Measurements from ENCODE around the gene PI4KB.

The PI4KB gene

GRCh38 chr1:151311011-151311410, 16.2 kb downstream of the PI4KB start:
- Histone ChIP-seq H3K27ac (no peak overlapping the region), H3K36me3 (ENCODE audit: insufficient read depth, low read length) (peaks cover 64% of the 10 kb centered on the region), H3K9ac (ENCODE audit: insufficient read length) (no peak overlapping the region), H3K9me3 (ENCODE audit: low read depth, low read length) (no peaks in the 10 kb centered on the region), H3K4me3 (no peak overlapping the region)
- no peak for DNase-seq (ENCODE audit: low read depth, low spot score)
- TF ChIP-seq FOXP2 (optimal IDR thresholded peaks at IDR 0.05; ENCODE audit: control extremely low read depth, extremely low read length, insufficient read depth): no peak
- no peak for TF ChIP-seq EZH2 (IDR thresholded peaks at IDR 0.05)
- TF ChIP-seq POLR2AphosphoS5 (IDR thresholded peaks at IDR 0.05; ENCODE audit: borderline replicate concordance, low read depth, low read length): no peak

GRCh38 chr1:151309811-151310323, 17.3 kb downstream of the PI4KB start:
- Histone ChIP-seq H3K9me3 (ENCODE audit: low read depth, low read length) (no peaks in the 10 kb centered on the region), H3K36me3 (ENCODE audit: insufficient read depth, low read length) (peaks cover 66% of the 10 kb centered on the region), H3K27ac (no peak overlapping the region), H3K4me3 (no peak overlapping the region), H3K9ac (ENCODE audit: insufficient read length) (no peak overlapping the region)
- DNase-seq (ENCODE audit: low read depth, low spot score): no peak
- TF ChIP-seq FOXP2 (optimal IDR thresholded peaks at IDR 0.05; ENCODE audit: control extremely low read depth, extremely low read length, insufficient read depth): no peak
- no peak for TF ChIP-seq POLR2AphosphoS5 (IDR thresholded peaks at IDR 0.05; ENCODE audit: borderline replicate concordance, low read depth, low read length)
- no peak for TF ChIP-seq EZH2 (IDR thresholded peaks at IDR 0.05)

- Histone ChIP-seq H3K9ac (ENCODE audit: insufficient read length) (no peak overlapping the region), H3K4me3 (no peak overlapping the region), H3K9me3 (ENCODE audit: low read depth, low read length) (no peaks in the 10 kb centered on the region), H3K36me3 (ENCODE audit: insufficient read depth, low read length) (peaks cover 67% of the 10 kb centered on the region), H3K27ac (no peak overlapping the region)
- DNase-seq (ENCODE audit: low read depth, low spot score): no peak
- TF ChIP-seq POLR2AphosphoS5 (IDR thresholded peaks at IDR 0.05; ENCODE audit: borderline replicate concordance, low read depth, low read length): no peak
- no peak for TF ChIP-seq FOXP2 (optimal IDR thresholded peaks at IDR 0.05; ENCODE audit: control extremely low read depth, extremely low read length, insufficient read depth)
- no peak for TF ChIP-seq EZH2 (IDR thresholded peaks at IDR 0.05)
Measured at GRCh38 chr1:151294742-151295462, 32.3 kb downstream of the PI4KB start.

- Histone ChIP-seq H3K36me3 (ENCODE audit: insufficient read depth, low read length) (peaks cover 60% of the 10 kb centered on the region; the same call in 1 of the 2 replicates), H3K27ac (no peak overlapping the region), H3K4me3 (no peak overlapping the region), H3K9ac (ENCODE audit: insufficient read length) (no peak overlapping the region), H3K9me3 (ENCODE audit: low read depth, low read length) (no peaks in the 10 kb centered on the region)
- TF ChIP-seq EZH2 (IDR thresholded peaks at IDR 0.05) (no peak), POLR2AphosphoS5 (IDR thresholded peaks at IDR 0.05; ENCODE audit: borderline replicate concordance, low read depth, low read length) (no peak), FOXP2 (optimal IDR thresholded peaks at IDR 0.05; ENCODE audit: control extremely low read depth, extremely low read length, insufficient read depth) (no peak)
- DNase-seq (ENCODE audit: low read depth, low spot score): no peak
Measured at GRCh38 chr1:151293093-151293492, 34.1 kb downstream of the PI4KB start.

GRCh38 chr1:151292207-151293030, 34.8 kb downstream of the PI4KB start:
- TF ChIP-seq POLR2AphosphoS5 (IDR thresholded peaks at IDR 0.05; ENCODE audit: borderline replicate concordance, low read depth, low read length) (no peak; the same call in 1 of the 2 replicates), FOXP2 (optimal IDR thresholded peaks at IDR 0.05; ENCODE audit: control extremely low read depth, extremely low read length, insufficient read depth) (no peak), EZH2 (IDR thresholded peaks at IDR 0.05) (no peak)
- no peaks in the 10 kb centered on the region for H3K9me3 ChIP-seq (ENCODE audit: low read depth, low read length)
- no peak overlapping the region for H3K9ac ChIP-seq (ENCODE audit: insufficient read length)
- DNase-seq (ENCODE audit: low read depth, low spot score): no peak
- H3K27ac ChIP-seq: no peak overlapping the region
- peaks cover 61% of the 10 kb centered on the region; the same call in 1 of the 2 replicates for H3K36me3 ChIP-seq (ENCODE audit: insufficient read depth, low read length)
- no peak overlapping the region for H3K4me3 ChIP-seq

GRCh38 chr1:151290709-151291303, 36.4 kb downstream of the PI4KB start:
- DNase-seq (ENCODE audit: low read depth, low spot score): no peak
- Histone ChIP-seq H3K9me3 (ENCODE audit: low read depth, low read length) (no peaks in the 10 kb centered on the region), H3K9ac (ENCODE audit: insufficient read length) (no peak overlapping the region), H3K27ac (no peak overlapping the region), H3K36me3 (ENCODE audit: insufficient read depth, low read length) (peaks cover 69% of the 10 kb centered on the region; the same call in 1 of the 2 replicates), H3K4me3 (no peak overlapping the region)
- TF ChIP-seq FOXP2 (optimal IDR thresholded peaks at IDR 0.05; ENCODE audit: control extremely low read depth, extremely low read length, insufficient read depth) (no peak), POLR2AphosphoS5 (IDR thresholded peaks at IDR 0.05; ENCODE audit: borderline replicate concordance, low read depth, low read length) (no peak), EZH2 (IDR thresholded peaks at IDR 0.05) (no peak)

- Histone ChIP-seq H3K4me3 (no peak overlapping the region), H3K9me3 (ENCODE audit: low read depth, low read length) (no peaks in the 10 kb centered on the region), H3K27ac (no peak overlapping the region), H3K9ac (ENCODE audit: insufficient read length) (no peak overlapping the region), H3K36me3 (ENCODE audit: insufficient read depth, low read length) (peaks cover 64% of the 10 kb centered on the region; the same call in 1 of the 2 replicates)
- TF ChIP-seq POLR2AphosphoS5 (IDR thresholded peaks at IDR 0.05; ENCODE audit: borderline replicate concordance, low read depth, low read length) (0 out of 2 replicates have a peak, but pooled peaks have one; percentile 4), FOXP2 (optimal IDR thresholded peaks at IDR 0.05; ENCODE audit: control extremely low read depth, extremely low read length, insufficient read depth) (no peak), EZH2 (IDR thresholded peaks at IDR 0.05) (no peak)
- no peak for DNase-seq (ENCODE audit: low read depth, low spot score)
Measured at GRCh38 chr1:151289991-151290708, 37.1 kb downstream of the PI4KB start.

All from SK-N-MC (cell line).